ENCODE results near the gene MICAL2.

Gene MICAL2

DNA sequence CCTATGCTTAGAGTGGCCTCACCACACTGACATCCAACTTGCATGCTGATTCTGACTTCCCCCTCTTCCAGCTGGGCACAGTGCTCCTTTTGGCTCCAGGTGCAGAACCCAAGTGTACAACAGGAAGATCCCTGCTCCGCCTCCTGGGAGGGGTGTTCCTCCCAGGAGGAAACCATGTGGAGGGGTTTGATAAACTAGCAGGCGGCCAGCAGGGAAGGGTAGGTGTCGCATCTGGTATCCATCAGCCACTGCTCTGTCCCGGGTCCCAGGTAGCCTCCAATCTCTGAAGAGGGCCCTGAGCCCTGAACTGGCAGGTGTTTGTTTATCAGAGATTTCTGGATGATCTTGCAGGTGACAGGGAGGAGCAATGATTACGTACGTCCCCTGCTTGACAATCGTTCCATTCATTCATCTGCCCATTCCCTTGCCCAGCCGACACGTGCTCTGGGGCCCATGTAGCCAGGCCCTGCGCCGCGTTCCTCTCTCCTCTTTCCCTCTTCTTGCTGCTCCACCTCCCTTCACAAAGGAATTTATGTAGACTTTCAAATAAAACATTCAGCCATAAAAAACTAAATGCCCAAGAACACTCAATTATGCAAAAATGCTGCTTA, 41.2 kb upstream of the MICAL2 start:
- TF ChIP-seq EZH2phosphoT487 (IDR thresholded peaks at IDR 0.05; ENCODE audit: low read depth): no peak
- TF ChIP-seq, protein P1, sequence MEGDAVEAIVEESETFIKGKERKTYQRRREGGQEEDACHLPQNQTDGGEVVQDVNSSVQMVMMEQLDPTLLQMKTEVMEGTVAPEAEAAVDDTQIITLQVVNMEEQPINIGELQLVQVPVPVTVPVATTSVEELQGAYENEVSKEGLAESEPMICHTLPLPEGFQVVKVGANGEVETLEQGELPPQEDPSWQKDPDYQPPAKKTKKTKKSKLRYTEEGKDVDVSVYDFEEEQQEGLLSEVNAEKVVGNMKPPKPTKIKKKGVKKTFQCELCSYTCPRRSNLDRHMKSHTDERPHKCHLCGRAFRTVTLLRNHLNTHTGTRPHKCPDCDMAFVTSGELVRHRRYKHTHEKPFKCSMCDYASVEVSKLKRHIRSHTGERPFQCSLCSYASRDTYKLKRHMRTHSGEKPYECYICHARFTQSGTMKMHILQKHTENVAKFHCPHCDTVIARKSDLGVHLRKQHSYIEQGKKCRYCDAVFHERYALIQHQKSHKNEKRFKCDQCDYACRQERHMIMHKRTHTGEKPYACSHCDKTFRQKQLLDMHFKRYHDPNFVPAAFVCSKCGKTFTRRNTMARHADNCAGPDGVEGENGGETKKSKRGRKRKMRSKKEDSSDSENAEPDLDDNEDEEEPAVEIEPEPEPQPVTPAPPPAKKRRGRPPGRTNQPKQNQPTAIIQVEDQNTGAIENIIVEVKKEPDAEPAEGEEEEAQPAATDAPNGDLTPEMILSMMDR (IDR thresholded peaks at IDR 0.05; ENCODE audit: low read depth, low read length): no peak
- Histone ChIP-seq H3K4me2 (ENCODE audit: low read length) (no peak overlapping the region), H3K9me3 (ENCODE audit: insufficient read depth, low read length) (no peaks in the 10 kb centered on the region), H3K36me3 (replicated peaks; ENCODE audit: low read depth, low read length) (no peaks in the 10 kb centered on the region), H3K79me2 (ENCODE audit: low read length) (no peaks in the 10 kb centered on the region), H3K4me3 (ENCODE audit: low read length) (no peak overlapping the region), H4K20me1 (ENCODE audit: insufficient read depth, low read length) (no peaks in the 10 kb centered on the region), H3K4me1 (ENCODE audit: low read length) (no peaks in the 10 kb centered on the region), H3K9ac (ENCODE audit: low read length) (no peak overlapping the region), H3K27ac (ENCODE audit: low read length) (no peak overlapping the region), H3K27me3 (ENCODE audit: low read depth, low read length) (peaks cover 9% of the 10 kb centered on the region; the same call in 1 of the 2 replicates), H2AFZ (ENCODE audit: low read depth, low read length) (no peak overlapping the region)

DNA sequence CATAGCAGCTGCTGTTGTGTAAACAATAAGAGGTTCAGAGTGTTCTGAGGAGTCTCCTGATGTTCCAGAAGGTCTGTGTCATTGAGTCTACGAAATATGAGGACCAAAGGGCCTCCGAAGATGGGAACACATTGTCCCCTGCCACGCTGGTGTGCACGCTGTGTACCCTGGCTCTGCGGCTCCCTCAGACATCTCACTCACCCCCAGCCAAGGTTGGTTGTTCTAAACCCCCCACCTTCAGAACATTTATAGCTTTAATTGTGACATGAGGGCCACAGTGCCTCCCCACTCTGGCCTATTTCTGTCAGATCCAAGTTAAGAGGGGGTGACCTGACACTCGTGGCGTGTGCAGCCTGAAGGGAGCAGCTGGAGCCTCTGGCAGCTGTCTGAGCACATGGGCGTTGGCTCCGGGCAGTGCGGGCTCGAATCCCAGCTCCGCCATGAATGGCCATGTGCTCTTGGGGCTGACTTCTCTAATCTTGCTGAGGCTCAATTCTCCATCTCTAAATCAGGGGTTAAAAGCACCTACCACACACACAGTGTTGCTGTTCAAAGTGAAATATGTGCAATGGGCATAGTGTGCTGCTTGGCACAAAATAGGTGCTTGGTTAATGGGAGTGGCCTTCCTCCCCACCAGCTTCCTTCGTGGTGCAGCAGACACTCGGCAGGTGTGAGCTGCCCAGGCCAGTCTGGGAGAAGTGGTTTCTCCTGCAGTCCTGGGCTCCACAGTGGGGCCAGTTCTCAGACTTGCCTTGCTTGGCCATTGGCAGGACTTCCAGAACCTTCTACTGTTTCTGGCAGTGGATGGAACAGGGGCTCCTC, 39.7 kb upstream of the MICAL2 start:
- H3K4me1 ChIP-seq (ENCODE audit: low read length): no peaks in the 10 kb centered on the region
- H3K27ac ChIP-seq (ENCODE audit: low read length): no peak overlapping the region
- H3K9me3 ChIP-seq (ENCODE audit: insufficient read depth, low read length): no peaks in the 10 kb centered on the region
- TF ChIP-seq EZH2phosphoT487 (IDR thresholded peaks at IDR 0.05; ENCODE audit: low read depth): no peak
- TF ChIP-seq, protein P1 (IDR thresholded peaks at IDR 0.05; ENCODE audit: low read depth, low read length): no peak
- H4K20me1 ChIP-seq (ENCODE audit: insufficient read depth, low read length): no peaks in the 10 kb centered on the region
- H3K27me3 ChIP-seq (ENCODE audit: low read depth, low read length): peaks cover 9% of the 10 kb centered on the region; the same call in 1 of the 2 replicates
- no peak overlapping the region for H3K4me3 ChIP-seq (ENCODE audit: low read length)
- H3K9ac ChIP-seq (ENCODE audit: low read length): no peak overlapping the region
- H3K36me3 ChIP-seq (replicated peaks; ENCODE audit: low read depth, low read length): no peaks in the 10 kb centered on the region
- H2AFZ ChIP-seq (ENCODE audit: low read depth, low read length): no peak overlapping the region
- H3K79me2 ChIP-seq (ENCODE audit: low read length): no peaks in the 10 kb centered on the region
- H3K4me2 ChIP-seq (ENCODE audit: low read length): no peak overlapping the region

DNA sequence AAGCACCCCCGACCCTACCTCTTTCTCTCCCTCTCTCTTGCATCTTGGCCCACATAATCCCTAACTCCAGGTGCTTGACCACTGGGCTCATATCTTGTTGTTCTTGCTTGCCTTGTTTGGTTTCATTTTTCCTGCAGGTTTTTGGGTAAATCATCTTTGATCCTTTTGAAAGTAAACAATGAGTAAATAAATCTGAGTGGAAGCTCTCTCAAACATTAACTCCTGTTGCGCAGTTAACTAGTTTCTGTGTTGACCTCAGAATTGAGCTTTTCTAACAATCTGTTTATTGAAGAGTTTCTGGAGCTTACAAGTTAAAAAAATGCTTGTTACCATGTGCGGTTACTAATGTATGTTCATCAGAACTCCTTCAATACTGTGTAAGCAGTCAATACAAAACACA, 38.8 kb upstream of the MICAL2 start:
- TF ChIP-seq, protein P1 (IDR thresholded peaks at IDR 0.05; ENCODE audit: low read depth, low read length): no peak
- no peak for TF ChIP-seq EZH2phosphoT487 (IDR thresholded peaks at IDR 0.05; ENCODE audit: low read depth)
- Histone ChIP-seq H3K79me2 (ENCODE audit: low read length) (no peaks in the 10 kb centered on the region), H3K4me2 (ENCODE audit: low read length) (no peak overlapping the region), H4K20me1 (ENCODE audit: insufficient read depth, low read length) (no peaks in the 10 kb centered on the region), H3K9ac (ENCODE audit: low read length) (no peak overlapping the region), H3K9me3 (ENCODE audit: insufficient read depth, low read length) (no peaks in the 10 kb centered on the region), H2AFZ (ENCODE audit: low read depth, low read length) (no peak overlapping the region), H3K27me3 (ENCODE audit: low read depth, low read length) (peaks cover 9% of the 10 kb centered on the region; the same call in 1 of the 2 replicates), H3K27ac (ENCODE audit: low read length) (no peak overlapping the region), H3K4me1 (ENCODE audit: low read length) (no peaks in the 10 kb centered on the region), H3K4me3 (ENCODE audit: low read length) (no peak overlapping the region), H3K36me3 (replicated peaks; ENCODE audit: low read depth, low read length) (no peaks in the 10 kb centered on the region)

DNA sequence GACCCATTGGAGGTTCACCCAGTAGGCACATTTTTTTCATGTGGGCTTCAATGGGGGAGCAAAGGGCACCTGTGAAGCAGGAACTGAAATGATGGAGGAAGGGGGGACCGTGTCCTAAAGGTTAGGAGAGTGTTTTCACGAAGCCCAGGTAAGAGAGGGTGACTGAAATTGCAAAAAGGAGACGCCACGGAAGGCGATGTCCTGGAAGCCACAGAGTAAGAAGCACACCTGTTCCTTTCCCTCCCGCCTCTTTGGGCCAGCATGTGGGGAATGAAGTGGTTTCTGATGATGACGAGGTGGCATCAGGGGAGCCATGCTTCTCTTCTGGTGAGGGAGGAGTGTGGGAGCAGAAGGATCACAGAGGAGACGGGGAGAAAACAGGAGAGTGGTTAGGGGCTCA, 37.0 kb upstream of the MICAL2 start:
- Histone ChIP-seq H3K36me3 (replicated peaks; ENCODE audit: low read depth, low read length) (no peaks in the 10 kb centered on the region), H3K79me2 (ENCODE audit: low read length) (no peaks in the 10 kb centered on the region), H4K20me1 (ENCODE audit: insufficient read depth, low read length) (no peaks in the 10 kb centered on the region), H3K27ac (ENCODE audit: low read length) (no peak overlapping the region), H3K4me1 (ENCODE audit: low read length) (no peaks in the 10 kb centered on the region), H3K27me3 (ENCODE audit: low read depth, low read length) (peaks cover 10% of the 10 kb centered on the region), H3K9me3 (ENCODE audit: insufficient read depth, low read length) (no peaks in the 10 kb centered on the region), H3K9ac (ENCODE audit: low read length) (no peak overlapping the region), H3K4me2 (ENCODE audit: low read length) (no peak overlapping the region), H2AFZ (ENCODE audit: low read depth, low read length) (no peak overlapping the region), H3K4me3 (ENCODE audit: low read length) (no peak overlapping the region)
- TF ChIP-seq, protein P1 (IDR thresholded peaks at IDR 0.05; ENCODE audit: low read depth, low read length): no peak
- no peak for TF ChIP-seq EZH2phosphoT487 (IDR thresholded peaks at IDR 0.05; ENCODE audit: low read depth)
